Raji (cell line): ENCODE measurements around the gene SLC25A33.
A peak's percentile ranks its signal among the peaks of the same experiment; 100 is the strongest.

Experiments
- POLR2A ChIP-seq: IDR thresholded peaks from 2 replicates; pipeline ENCODE4 v1.6.1; 2011; ENCODE audit warnings: low read depth, low read length, control low read depth; ENCODE audit not compliant: insufficient read depth

Gene SLC25A33

DNA sequence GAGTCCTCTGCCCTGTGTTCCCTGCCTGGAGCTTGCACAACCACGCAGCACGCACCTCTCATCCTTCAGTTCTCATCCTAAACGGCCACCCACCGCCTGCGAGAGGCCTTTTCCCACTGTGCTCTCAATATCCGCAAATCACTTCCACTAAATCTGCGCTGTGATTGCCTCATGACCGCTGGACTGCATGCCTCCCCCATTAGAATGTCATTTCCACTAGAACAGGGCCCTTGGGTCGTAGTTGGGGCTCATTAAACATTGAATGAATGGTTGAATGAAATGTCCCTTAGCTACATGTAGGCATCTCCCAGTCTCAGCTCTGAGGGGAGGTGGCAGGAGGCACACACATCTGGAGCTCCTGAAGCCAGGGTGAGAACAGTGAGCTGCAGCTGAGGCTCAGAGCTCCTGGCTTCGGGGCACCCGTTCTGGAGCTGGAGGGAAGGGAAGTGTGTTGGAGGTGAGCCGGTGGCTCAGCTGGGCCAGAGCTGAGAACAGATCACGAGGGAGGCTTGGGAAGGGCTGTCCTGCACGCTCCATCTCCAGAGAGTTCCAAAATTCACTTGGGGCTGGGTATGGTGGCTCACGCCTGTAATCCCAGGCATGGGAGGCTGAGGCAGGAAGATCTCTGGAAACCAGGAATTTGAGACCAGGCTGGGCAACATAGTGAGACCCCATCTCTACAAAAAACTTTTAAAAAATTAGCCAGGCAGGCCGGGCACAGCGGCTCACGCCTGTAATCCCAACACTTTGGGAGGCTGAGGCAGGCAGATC is 79.8 kb downstream of the SLC25A33 start:
- TF ChIP-seq POLR2A: no peak

- no peak for TF ChIP-seq POLR2A
Observed at GRCh38 chr1:9621032-9621431, 81.8 kb downstream of the SLC25A33 start.

DNA sequence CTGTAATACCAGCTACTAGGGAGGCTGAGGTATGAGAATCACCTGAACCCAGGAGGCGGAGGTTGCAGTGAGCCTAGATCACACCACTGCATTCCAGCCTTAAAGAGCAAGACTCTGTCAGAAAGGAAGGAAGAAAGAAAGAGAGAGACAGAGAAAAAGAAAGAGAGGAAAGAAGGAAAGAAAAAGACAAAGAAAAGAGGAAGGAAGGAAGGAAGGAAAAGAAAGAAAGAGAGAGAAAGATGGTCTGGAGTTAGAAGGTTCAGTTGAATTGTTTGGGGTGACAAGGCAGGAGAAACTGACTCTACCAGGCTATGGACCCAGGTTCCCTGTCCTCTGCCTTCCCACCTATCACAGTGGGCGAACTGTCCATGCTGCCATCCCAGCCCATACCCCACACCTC is 84.8 kb downstream of the SLC25A33 start:
- no peak for TF ChIP-seq POLR2A

GRCh38 chr1:9626201-9626608 is 86.9 kb downstream of the SLC25A33 start:
- no peak for TF ChIP-seq POLR2A

DNA sequence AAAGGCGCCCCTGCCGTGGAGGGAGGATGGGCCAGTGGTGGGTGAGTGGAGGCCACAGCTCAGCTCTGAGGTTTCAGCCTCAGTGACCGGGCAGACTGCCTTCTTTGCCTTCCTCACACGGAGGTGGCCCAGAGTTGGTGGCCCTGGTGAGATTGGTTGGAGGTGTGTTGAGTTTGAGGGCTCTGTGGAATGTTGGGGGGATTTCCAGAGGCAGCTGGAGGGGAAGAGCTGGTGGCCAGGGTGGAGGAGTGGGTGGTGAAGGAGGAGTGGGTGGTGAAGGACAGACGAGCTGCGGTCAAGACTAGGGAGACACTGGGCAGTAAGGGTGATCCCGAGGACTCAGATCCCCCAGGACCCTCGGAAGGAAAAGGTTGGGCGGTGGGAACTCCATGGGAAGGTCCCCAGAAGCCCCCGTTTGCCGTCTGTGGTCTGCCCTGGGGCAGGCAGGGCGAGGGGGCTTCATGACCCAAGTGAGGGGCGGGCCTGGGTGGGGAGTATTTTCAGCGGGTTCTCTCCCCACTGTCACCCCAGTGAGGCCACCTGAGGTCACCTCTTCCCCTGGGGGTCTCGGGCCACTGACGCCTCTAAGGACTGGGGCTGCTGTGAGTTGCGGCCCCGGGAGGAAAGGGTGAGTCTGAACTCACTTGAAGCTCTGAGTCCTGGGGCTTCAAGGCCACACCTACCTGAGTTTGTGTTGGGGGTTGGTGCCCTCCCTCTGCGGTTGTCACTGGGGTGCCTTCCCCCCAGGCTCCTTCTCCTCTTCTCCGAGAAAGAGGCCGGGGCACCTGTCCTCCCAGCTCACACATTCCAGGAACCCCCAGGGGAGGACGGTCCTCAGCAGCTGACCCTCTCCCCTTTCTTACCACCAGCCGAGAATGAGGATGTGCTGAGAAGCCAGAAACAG is 89.5 kb downstream of the SLC25A33 start:
- peak; percentile 69 for TF ChIP-seq POLR2A

- TF ChIP-seq POLR2A: peak; percentile 85
Observed at GRCh38 chr1:9629445-9630201, 90.4 kb downstream of the SLC25A33 start.

DNA sequence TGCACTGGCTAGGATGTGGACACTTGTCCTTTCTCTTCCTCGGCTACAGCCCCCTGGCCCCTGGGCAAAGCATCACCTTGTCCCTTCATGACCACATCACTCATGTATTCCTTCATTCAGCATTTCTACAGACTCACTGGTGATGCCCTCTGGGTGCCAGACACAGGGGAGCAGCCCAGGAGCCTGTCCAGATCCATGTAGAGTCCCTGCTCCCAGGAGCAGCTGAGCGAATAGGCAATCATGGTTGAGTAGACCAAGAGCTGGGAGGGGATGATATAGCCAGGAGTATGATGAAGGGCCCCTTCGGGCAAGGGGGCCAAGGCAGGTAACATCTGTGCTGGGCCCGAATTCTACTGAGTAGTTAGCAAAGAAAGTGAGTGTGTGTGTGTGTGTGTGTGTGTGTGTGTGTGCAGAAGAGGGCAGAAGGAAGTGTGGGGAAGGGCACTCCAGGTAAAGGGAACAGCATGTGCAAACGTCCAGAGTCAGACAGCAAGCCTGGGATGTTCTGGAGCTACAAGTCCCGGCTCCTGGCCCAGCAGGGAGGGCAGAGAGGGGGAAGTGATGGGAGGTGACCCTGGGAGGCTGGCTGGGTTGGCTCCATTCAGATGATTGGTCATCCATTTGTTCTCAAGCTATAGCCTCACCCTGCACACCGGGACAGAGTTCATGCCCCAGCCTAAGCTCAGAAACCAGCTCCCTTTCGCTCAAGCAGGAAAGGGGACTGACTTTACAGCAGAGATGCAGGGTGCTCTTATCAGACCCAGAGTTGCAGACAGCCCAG is 91.3 kb downstream of the SLC25A33 start:
- TF ChIP-seq POLR2A: no peak

DNA sequence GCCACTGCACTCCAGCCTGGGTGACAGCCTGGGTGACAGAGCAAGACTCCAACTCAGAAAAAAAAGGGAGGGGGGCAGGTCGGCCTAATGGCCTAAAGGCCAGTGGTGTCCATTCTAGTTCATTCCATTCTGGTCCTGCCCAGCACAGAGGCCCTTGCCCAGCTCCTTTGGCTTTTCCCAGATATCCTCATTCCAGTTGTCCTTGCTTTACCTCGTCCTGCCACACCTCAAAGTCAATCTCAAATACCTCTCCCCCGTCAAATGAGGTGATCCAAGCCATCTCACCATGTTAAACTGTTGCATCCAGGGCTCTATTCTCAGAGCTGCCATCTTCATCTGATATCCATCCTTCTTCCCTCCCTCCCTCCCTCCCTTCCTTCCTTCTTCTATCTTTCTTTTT is 92.3 kb downstream of the SLC25A33 start:
- no peak for TF ChIP-seq POLR2A

- TF ChIP-seq POLR2A: no peak
Observed at GRCh38 chr1:9633493-9633892, 94.2 kb downstream of the SLC25A33 start.

DNA sequence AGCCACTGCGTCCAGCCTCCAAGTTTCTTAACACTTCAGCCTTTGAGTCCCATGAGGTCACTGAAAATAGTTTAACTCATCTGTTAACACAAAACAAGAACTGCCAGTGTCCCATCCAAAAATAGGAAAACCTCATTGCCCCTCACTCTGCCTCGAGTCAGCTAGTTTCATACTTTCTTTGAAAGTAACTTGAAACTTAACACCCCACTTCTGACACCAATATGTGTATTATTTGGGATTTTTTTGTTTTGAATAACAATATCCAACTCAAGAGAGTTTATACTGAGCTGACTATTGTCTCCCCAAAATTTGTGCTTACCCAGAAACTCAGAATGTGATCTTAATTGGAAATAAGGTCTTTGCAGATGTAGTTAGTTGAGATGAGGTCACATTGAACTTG is 95.3 kb downstream of the SLC25A33 start:
- TF ChIP-seq POLR2A: no peak
